Body of pancreas (tissue), 4 donors: ENCODE data around the gene DRAP1.

ENCODE experiments used
- POLR2A ChIP-seq, 3 donors: fragments of 450-650 bp; IDR thresholded peaks; one replicate each; pipeline ENCODE4 v1.6.1; 2016; ENCODE audit warnings: antibody characterized with exemption in 3 of 3, mild to moderate bottlenecking in 2 of 3
- TF ChIP-seq, protein P1 (sequence below), 7 experiments: fragments of 450-650 bp in 4 of 7; fragments of 200-600 bp in 3 of 7; sonication (generic) in 3 of 7; IDR thresholded peaks; one replicate each; pipeline ENCODE4 v1.5.1; 2016 to 2019; ENCODE audit warnings: antibody characterized with exemption in 7 of 7

DNA sequence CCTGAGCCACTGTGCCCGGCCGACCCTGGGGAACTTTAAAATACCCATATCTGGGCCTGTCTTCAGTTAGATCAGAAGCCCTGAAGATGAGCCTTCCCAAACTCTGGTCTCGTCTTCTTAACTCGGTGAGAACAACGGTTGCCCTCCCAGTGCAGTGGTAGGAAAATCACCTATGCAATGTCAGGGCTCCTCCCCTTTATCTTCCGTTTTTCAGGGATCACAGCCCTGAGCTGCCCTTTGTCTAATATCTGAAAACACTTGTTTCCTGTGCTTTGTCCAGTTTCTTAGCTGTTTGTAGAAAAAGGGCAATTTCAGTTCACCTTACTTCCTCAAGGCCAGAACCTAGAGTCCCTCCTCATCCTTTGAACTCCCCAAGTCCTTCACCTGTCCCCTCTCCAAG, 9.4 kb downstream of the DRAP1 start:
- TF ChIP-seq, protein P1, sequence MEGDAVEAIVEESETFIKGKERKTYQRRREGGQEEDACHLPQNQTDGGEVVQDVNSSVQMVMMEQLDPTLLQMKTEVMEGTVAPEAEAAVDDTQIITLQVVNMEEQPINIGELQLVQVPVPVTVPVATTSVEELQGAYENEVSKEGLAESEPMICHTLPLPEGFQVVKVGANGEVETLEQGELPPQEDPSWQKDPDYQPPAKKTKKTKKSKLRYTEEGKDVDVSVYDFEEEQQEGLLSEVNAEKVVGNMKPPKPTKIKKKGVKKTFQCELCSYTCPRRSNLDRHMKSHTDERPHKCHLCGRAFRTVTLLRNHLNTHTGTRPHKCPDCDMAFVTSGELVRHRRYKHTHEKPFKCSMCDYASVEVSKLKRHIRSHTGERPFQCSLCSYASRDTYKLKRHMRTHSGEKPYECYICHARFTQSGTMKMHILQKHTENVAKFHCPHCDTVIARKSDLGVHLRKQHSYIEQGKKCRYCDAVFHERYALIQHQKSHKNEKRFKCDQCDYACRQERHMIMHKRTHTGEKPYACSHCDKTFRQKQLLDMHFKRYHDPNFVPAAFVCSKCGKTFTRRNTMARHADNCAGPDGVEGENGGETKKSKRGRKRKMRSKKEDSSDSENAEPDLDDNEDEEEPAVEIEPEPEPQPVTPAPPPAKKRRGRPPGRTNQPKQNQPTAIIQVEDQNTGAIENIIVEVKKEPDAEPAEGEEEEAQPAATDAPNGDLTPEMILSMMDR (IDR thresholded peaks at IDR 0.05) = no peak
- TF ChIP-seq POLR2A (IDR thresholded peaks at IDR 0.05) = no peak
